HCT116 (cell line): ENCODE results near the gene PNPLA6.

Source experiments
- CEBPB ChIP-seq: IDR thresholded peaks from 2 replicates; pipeline ENCODE4 v1.6.1; 2012; ENCODE audit warnings: low read depth
- CTCF ChIP-seq, 3 experiments: fragments of 200-600 bp in 1 of 3; sonication (generic) in 1 of 3; IDR thresholded peaks in 2 of 3; conservative IDR thresholded peaks in 1 of 3; 2 replicates each; pipeline ENCODE4 v1.5.1; 2012 to 2017; ENCODE audit warnings: low read depth in 2 of 3, low read length in 2 of 3, antibody characterized with exemption in 1 of 3, borderline replicate concordance in 1 of 3, control low read depth in 1 of 3, mild to moderate bottlenecking in 1 of 3, mixed read lengths in 1 of 3, mixed run types in 1 of 3, moderate library complexity in 1 of 3; ENCODE audit not compliant: insufficient read depth in 1 of 3
- MAX ChIP-seq: IDR thresholded peaks from 2 replicates; pipeline ENCODE4 v1.6.1; 2012
- POLR2A ChIP-seq: IDR thresholded peaks from 2 replicates; pipeline ENCODE4 v1.7.0; 2011; ENCODE audit warnings: borderline replicate concordance; ENCODE audit not compliant: insufficient read depth, insufficient read length; ENCODE audit errors: extremely low read depth
- POLR2AphosphoS5 ChIP-seq: IDR thresholded peaks from 2 replicates; pipeline ENCODE4 v1.6.1; 2011; ENCODE audit warnings: mild to moderate bottlenecking, low read depth, low read length, moderate library complexity
- REST ChIP-seq: IDR thresholded peaks from 2 replicates; pipeline ENCODE4 v1.6.1; 2012; ENCODE audit warnings: low read depth
- SRF ChIP-seq: IDR thresholded peaks from 2 replicates; pipeline ENCODE4 v1.6.1; 2012; ENCODE audit warnings: low read depth
- TCF7L2 ChIP-seq: IDR thresholded peaks from 2 replicates; pipeline ENCODE4 v1.7.0; 2011; ENCODE audit warnings: borderline replicate concordance, inconsistent platforms; ENCODE audit not compliant: insufficient read depth, insufficient read length; ENCODE audit errors: extremely low read depth
- YY1 ChIP-seq: IDR thresholded peaks from 2 replicates; pipeline ENCODE4 v1.6.1; 2011; ENCODE audit warnings: low read length, low read depth, moderate library complexity, mild to moderate bottlenecking; ENCODE audit not compliant: insufficient replicate concordance; ENCODE audit errors: extremely low read depth
- ZFX ChIP-seq: fragments of 450-650 bp; IDR thresholded peaks from 2 replicates; pipeline ENCODE4 v1.6.1; 2017

GRCh38 chr19:7516333-7516732 lies 19.2 kb upstream of the PNPLA6 start:
- TF ChIP-seq POLR2AphosphoS5 (no peak), POLR2A (no peak), ZFX (no peak; the same call in none of the 2 replicates), REST (no peak), TCF7L2 (no peak), CTCF (IDR thresholded peaks at IDR 0.05 in 2 of 3, conservative IDR thresholded peaks at IDR 0.05 in 1 of 3; ENCODE audit: borderline replicate concordance in 1 of 3, insufficient read depth in 1 of 3, low read depth in 2 of 3, low read length in 2 of 3) (no peak), SRF (no peak), MAX (no peak), YY1 (no peak), CEBPB (no peak)
